Right lobe of liver (tissue), 4 donors: Measurements from ENCODE around the gene CAMTA1.

ENCODE experiments used
- POLR2A ChIP-seq: fragments of 450-650 bp; IDR thresholded peaks from one replicate; pipeline ENCODE4 v1.6.1; 2017; ENCODE audit warnings: antibody characterized with exemption, mild to moderate bottlenecking
- TF ChIP-seq, protein P1 (sequence below), 4 donors: fragments of 200-600 bp in 3 of 4; fragments of 450-650 bp in 1 of 4; IDR thresholded peaks; one replicate each; pipeline versions ENCODE4 v1.5.1 to v1.8.0; 2016 to 2022; ENCODE audit warnings: antibody characterized with exemption in 4 of 4, mild to moderate bottlenecking in 2 of 4
- donor health status: DM: no; HTN: no; CAD: no.
- donor health status: DM: no; HTN: no; CAD: no.
- donor health status: DM: no; HTN: yes; CAD: no.

DNA sequence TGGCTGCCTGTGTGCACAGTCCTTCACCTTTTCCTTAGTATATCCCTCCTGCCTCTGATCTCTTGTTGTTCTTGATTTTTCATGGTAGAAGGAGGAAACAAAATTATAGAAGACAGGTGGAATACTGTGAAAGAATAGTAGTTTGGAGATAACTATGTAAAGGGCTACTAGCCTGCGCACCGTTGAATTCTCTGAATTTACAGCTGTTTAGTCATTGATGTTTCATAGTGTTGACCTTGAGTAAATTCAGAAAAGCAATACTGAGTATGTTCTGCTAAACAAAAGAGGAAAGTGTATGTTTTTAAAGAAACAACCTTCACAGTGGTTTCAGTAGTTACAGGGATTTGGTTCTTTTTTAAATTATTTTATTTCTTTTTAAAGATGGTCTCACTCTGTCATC, 18.1 kb downstream of the CAMTA1 start:
- no peak for TF ChIP-seq POLR2A
- TF ChIP-seq, protein P1, sequence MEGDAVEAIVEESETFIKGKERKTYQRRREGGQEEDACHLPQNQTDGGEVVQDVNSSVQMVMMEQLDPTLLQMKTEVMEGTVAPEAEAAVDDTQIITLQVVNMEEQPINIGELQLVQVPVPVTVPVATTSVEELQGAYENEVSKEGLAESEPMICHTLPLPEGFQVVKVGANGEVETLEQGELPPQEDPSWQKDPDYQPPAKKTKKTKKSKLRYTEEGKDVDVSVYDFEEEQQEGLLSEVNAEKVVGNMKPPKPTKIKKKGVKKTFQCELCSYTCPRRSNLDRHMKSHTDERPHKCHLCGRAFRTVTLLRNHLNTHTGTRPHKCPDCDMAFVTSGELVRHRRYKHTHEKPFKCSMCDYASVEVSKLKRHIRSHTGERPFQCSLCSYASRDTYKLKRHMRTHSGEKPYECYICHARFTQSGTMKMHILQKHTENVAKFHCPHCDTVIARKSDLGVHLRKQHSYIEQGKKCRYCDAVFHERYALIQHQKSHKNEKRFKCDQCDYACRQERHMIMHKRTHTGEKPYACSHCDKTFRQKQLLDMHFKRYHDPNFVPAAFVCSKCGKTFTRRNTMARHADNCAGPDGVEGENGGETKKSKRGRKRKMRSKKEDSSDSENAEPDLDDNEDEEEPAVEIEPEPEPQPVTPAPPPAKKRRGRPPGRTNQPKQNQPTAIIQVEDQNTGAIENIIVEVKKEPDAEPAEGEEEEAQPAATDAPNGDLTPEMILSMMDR (IDR thresholded peaks at IDR 0.05), result no peak
